Right lobe of liver (tissue), 4 donors: ENCODE measurements around the gene ATG7.

Source experiments
- POLR2A ChIP-seq: fragments of 450-650 bp; IDR thresholded peaks from one replicate; pipeline ENCODE4 v1.6.1; 2017; ENCODE audit warnings: antibody characterized with exemption, mild to moderate bottlenecking
- TF ChIP-seq, protein P1 (sequence below), 4 donors: fragments of 200-600 bp in 3 of 4; fragments of 450-650 bp in 1 of 4; IDR thresholded peaks; one replicate each; pipeline versions ENCODE4 v1.5.1 to v1.8.0; 2016 to 2022; ENCODE audit warnings: antibody characterized with exemption in 4 of 4, mild to moderate bottlenecking in 2 of 4
- donor health status: DM: no; HTN: no; CAD: no.
- donor health status: DM: no; HTN: no; CAD: no.
- donor health status: DM: no; HTN: yes; CAD: no.

DNA sequence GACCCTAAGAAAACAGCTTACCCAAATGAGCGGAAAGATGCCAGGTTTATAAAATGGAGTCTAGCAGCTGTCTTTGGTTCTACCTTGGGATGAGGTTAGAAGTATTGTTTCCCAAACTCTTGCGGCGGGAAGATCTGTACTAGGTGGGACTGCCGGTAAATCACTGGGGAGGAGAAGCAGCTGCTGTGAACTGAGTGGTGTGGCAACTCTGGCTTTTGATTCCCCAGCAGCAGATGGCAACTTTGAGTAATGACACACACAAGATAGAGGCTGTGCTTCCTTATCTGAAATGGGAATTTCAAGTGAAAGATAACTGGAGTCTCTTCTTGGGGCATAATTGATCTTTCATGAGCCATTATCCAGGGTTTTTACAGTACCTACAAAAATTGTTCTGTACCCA is 184.9 kb downstream of the ATG7 start:
- TF ChIP-seq, protein P1, sequence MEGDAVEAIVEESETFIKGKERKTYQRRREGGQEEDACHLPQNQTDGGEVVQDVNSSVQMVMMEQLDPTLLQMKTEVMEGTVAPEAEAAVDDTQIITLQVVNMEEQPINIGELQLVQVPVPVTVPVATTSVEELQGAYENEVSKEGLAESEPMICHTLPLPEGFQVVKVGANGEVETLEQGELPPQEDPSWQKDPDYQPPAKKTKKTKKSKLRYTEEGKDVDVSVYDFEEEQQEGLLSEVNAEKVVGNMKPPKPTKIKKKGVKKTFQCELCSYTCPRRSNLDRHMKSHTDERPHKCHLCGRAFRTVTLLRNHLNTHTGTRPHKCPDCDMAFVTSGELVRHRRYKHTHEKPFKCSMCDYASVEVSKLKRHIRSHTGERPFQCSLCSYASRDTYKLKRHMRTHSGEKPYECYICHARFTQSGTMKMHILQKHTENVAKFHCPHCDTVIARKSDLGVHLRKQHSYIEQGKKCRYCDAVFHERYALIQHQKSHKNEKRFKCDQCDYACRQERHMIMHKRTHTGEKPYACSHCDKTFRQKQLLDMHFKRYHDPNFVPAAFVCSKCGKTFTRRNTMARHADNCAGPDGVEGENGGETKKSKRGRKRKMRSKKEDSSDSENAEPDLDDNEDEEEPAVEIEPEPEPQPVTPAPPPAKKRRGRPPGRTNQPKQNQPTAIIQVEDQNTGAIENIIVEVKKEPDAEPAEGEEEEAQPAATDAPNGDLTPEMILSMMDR (IDR thresholded peaks at IDR 0.05): no peak
- no peak for TF ChIP-seq POLR2A
